GM19324 (cell line): ENCODE measurements around the gene FAM98C.
"Not testable (repeated sequence)": the region's sequence is repeated elsewhere in the genome, so short reads cannot be mapped to it uniquely, and the experiment has no call there.

Source experiments
- ATAC-seq: cut with Tn5 transposase; IDR thresholded peaks from one replicate; pipeline ENCODE4 v1.9.1; 2021; ENCODE audit warnings: mild to moderate bottlenecking, moderate library complexity; ENCODE audit not compliant: unreplicated experiment, low FRiP score

Gene FAM98C

DNA sequence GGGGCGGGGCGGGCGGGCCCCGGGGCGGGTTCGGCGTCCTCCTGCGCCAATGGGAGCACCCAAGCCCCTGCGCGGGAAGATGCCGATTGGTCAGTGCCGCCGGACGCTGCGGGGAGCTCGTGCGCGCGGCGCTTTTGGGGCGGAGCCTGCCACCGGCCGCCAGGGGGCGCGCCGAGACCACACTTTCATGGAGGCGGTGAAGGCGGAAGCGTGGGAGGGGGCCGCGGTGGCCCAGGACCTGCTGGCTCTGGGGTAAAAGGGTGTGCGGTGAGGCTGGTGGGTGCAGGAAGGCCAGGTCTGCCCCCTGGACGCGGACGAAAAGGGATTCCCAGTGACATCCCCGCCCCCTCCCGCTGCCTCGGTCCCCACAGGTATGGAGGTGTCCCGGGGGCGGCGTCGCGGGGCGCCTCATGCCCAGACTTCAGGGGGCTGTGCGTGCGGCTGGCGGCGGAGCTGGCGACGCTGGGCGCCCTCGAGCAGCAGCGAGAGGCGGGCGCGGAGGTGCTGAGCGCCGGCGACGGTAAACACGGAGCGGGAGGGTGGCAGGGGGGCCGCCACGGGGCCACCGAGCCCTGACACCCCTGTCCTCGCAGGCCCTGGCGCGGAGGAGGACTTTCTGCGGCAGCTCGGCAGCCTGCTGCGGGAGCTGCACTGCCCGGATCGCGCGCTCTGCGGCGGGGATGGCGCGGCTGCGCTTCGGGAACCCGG lies at the start of gene FAM98C:
Gene FAM98C (plus strand): TSS at position 127 of the 708 bp plus-strand sequence. CDS start 61 bp downstream, at position 188.
- ATAC-seq: peak; percentile 97

DNA sequence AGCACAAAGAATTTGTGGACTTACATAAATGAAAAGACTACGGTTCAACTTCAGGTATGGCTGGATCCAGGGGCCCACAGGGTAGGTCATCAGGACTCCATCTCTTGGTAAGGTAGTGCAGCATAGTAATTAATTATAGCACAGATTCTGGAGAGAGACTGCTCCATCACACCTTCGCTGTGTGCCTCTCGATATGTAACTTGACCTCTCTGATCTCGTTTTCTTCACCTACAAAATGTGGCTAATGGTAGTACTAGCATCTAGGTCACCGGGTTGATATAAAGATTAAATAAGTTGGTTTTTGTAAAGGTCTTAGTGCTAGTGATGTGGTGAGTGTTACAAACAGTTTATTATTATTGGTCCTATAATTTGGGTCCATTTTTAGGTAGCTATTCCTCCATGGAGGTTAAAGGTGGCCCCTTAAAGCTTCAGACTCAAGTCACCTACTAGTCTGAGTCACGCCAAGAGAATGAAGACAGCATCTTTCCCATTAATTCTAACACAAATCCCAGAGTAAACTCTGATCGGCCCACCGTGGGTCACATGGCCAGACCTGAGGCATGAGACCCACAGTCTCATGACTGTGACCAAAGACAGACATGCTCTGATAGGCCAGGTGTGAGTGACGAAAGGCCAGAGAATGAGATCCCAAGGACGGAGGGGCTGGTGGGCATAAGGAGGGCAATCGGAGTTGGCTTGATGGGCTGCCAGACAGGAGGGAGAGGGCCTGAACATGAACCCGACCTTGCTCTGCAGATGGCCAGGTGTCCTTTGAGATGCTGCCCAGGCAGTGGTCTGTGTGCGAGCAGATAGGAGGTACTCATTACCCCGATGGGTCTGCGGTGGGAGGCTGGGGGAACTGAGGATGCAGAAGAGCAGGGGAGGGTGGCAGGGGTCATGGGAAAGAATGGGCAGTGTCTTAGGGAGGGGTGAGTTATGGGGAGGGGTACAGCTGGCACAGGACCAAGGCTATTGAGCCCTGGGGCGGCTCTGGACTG lies 46.9 kb upstream of the FAM98C start:
- no peak for ATAC-seq

GRCh38 chr19:38358071-38358470 lies 44.8 kb upstream of the FAM98C start:
- ATAC-seq: no peak

DNA sequence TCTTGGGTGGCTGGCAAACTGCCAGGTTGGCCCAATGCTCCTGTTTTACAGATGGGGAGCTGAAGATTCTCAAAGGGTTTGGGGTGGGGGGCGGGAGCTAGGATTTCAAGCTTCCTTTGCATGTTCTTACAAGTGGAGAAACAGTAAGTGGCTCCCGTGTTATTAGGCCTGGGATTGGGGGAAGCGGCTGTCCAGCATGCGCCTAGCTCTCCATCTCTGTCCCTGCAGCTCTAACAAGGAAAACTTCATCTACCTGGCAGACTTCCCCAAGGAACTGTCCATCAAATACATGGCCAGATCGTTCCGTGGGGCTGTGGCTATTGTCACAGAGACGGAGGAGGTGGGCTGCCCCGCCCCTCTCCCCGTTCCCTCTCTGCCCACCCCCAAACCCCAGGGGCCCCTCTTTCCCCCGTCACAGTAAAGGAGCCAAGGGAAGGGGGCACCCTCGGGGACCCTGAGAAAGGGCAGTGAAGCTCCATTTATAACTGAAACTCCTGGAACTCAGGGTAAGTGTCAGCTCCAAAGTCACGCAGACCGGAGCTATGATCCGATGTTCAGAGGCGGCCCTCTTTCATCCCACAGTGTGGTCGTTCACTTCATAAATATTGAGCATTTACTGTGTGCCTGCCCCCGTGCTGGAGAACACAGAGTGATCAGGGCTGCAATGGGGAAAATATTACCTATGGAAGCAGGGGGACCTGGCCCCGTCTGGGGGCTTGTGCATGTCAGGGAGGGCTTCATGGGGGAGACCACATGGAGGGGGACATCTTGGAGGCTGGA lies 43.5 kb upstream of the FAM98C start:
- ATAC-seq: no peak

- no peak for ATAC-seq
These were observed 42.5 kb upstream of the FAM98C start for GRCh38 chr19:38360351-38360750.

DNA sequence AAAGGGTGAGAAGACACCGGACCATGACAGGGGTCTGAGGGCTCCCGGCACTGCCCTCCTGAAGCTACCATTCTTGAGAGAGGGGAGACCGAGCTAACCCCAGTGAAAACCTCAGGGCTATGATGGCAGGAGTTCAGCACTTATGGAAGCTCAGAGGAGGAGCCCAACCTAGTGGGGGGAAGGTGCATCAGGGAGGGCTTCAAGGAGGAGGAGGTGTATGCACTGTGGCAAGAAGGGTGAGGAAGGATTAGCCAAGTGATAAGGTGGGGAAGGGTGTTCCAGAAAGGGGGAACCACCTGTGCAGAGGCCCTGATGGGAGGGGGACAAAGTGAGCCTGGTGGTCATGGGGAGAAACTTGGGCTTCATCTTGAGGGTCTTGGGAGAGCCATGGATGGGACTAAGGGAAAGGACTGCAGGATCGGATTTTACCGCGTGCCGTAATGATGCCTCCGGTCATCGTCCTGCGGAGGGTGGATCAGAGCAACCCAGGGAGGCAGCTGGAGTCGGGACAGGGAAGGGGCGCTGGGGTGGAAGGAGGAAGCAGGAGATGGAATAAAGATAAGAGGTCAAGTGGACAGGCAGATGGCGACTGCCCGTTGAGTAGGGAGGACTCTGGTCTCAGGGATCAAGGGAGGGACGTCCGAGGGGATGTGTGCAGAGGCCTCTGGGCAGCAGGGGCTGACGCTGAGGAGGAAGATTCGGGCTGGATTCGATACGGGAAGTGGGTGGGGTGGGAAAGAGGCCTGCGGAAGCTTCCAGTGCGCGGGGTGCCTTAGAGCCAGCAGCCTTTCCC lies 41.9 kb upstream of the FAM98C start:
- ATAC-seq: no peak

- ATAC-seq: no peak
These were observed 41.2 kb upstream of the FAM98C start for GRCh38 chr19:38361633-38362075.

- no peak for ATAC-seq
These were observed 40.6 kb upstream of the FAM98C start for GRCh38 chr19:38362076-38362945.

- ATAC-seq: not testable (repeated sequence)
These were observed 39.8 kb upstream of the FAM98C start for GRCh38 chr19:38362946-38363688.

GRCh38 chr19:38367041-38367440 lies 35.9 kb upstream of the FAM98C start:
- ATAC-seq: no peak

- no peak for ATAC-seq
These were observed 33.3 kb upstream of the FAM98C start for GRCh38 chr19:38369584-38369983.

DNA sequence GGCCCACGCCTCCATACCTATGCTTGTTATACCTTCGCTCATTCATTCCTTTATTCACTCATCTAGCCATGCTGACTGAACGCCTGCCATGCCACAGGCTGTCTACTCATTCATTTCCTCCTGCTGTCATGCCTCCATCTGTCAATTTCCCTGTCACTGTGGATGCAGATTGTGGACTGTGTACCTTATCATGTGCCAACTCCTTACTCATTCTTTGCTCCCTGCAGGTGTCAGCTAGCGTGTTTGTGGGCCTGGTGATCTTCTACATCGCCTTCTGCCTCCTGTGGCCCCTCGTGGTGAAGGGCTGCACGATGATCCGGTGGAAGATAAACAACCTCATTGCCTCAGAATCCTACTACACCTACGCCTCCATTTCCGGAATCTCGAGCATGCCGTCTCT lies 32.6 kb upstream of the FAM98C start:
- no peak for ATAC-seq

- no peak for ATAC-seq
These were observed 31.8 kb upstream of the FAM98C start for GRCh38 chr19:38371081-38371480.

- no peak for ATAC-seq
These were observed 29.0 kb upstream of the FAM98C start for GRCh38 chr19:38373907-38374331.

DNA sequence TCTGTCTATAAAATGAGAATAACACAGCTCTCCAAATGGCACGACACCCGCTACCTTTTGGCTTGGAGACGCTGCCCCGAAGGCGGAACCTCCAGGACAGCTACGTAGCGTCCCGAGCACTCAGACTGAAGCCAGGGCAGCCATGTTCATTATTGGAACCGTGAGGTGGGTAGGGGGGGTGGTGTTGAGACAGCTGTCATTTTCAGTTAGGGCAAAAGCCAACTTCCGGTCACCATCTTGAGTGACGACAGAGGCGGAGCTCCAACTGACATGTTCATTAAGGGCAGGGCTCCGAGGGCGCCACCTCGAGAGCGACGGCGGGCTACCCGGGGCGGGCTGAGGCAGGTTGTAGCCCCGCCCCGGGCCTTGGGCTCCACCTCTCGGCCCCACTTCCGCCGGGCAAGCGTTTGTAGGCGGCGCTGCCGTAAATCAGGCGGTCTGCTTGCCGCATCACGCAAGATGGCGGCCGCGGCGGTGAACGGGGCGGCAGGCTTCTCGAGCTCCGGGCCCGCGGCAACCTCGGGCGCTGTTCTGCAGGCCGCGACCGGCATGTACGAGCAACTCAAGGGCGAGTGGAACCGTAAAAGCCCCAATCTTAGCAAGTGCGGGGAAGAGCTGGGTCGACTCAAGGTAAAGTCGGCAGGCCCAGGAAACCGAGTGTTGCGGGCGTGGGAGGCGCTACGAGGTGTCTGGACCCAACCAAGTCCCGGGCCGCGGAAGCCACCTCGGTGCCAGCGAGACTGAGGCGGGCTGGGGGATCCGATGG lies 28.4 kb upstream of the FAM98C start, which contains the start of gene PSMD8:
Gene PSMD8 (plus strand): TSS at position 240 of the 766 bp plus-strand sequence. CDS start 31 bp downstream, at position 271.
- peak; percentile 98 for ATAC-seq

DNA sequence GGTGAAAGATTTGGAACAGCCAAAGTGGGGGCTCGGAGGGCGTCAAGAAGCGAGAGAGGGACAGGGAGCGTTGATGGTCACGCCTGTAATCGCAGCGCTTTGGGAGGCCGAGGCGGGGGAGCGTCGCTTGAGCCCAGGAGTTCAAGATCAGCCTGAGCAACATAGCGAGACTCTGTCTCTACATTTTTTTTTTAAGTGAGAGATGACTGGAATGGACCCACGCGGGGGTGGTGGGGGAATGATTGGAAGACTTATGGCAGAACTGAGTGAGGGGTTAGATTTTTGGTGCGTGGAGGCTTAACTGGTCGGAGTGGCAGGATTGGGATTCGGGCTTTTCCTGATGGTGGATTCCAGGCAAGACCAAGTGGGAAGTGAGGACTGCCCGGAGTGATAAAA lies 27.8 kb upstream of the FAM98C start:
- ATAC-seq: no peak

- no peak for ATAC-seq
These were observed 27.1 kb upstream of the FAM98C start for GRCh38 chr19:38375748-38376147.
